ENCODE measurements around the gene GPR34.

Gene GPR34

GRCh38 chrX:41734530-41734929, 45.8 kb downstream of the GPR34 start:
- no peaks in the 10 kb centered on the region for H3K36me3 ChIP-seq (ENCODE audit: insufficient read depth, low read length)
- H3K9me3 ChIP-seq (ENCODE audit: insufficient read depth, low read depth, low read length) = no peaks in the 10 kb centered on the region
- no peaks in the 10 kb centered on the region for H3K9me2 ChIP-seq (replicated peaks; ENCODE audit: low read depth, low read length)
- H3K4me2 ChIP-seq (ENCODE audit: low read depth, low read length, poor library complexity, severe bottlenecking) = no peak overlapping the region
- no peak overlapping the region for H2AFZ ChIP-seq (ENCODE audit: low read length)
- H3K79me2 ChIP-seq (ENCODE audit: insufficient read depth, low read length) = no peaks in the 10 kb centered on the region
- no peaks in the 10 kb centered on the region for H3K27me3 ChIP-seq (ENCODE audit: insufficient read depth, low read length, poor library complexity, severe bottlenecking)
- no peak overlapping the region for H3K4me3 ChIP-seq (ENCODE audit: low read length, poor library complexity, severe bottlenecking)
- no peaks in the 10 kb centered on the region for H3F3A ChIP-seq (ENCODE audit: low read depth)
- TF ChIP-seq, protein P1, sequence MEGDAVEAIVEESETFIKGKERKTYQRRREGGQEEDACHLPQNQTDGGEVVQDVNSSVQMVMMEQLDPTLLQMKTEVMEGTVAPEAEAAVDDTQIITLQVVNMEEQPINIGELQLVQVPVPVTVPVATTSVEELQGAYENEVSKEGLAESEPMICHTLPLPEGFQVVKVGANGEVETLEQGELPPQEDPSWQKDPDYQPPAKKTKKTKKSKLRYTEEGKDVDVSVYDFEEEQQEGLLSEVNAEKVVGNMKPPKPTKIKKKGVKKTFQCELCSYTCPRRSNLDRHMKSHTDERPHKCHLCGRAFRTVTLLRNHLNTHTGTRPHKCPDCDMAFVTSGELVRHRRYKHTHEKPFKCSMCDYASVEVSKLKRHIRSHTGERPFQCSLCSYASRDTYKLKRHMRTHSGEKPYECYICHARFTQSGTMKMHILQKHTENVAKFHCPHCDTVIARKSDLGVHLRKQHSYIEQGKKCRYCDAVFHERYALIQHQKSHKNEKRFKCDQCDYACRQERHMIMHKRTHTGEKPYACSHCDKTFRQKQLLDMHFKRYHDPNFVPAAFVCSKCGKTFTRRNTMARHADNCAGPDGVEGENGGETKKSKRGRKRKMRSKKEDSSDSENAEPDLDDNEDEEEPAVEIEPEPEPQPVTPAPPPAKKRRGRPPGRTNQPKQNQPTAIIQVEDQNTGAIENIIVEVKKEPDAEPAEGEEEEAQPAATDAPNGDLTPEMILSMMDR (conservative IDR thresholded peaks at IDR 0.05; ENCODE audit: low read length) = peak; percentile 58
- TF ChIP-seq EZH2phosphoT487 (IDR thresholded peaks at IDR 0.05; ENCODE audit: borderline replicate concordance) = no peak
- no peaks in the 10 kb centered on the region for H4K20me1 ChIP-seq (ENCODE audit: insufficient read depth, low read length, poor library complexity, severe bottlenecking)
- H3K4me1 ChIP-seq (ENCODE audit: insufficient read depth, low read length, poor library complexity, severe bottlenecking) = no peaks in the 10 kb centered on the region
- H3K9ac ChIP-seq (ENCODE audit: low read depth, low read length, poor library complexity, severe bottlenecking) = no peak overlapping the region

DNA sequence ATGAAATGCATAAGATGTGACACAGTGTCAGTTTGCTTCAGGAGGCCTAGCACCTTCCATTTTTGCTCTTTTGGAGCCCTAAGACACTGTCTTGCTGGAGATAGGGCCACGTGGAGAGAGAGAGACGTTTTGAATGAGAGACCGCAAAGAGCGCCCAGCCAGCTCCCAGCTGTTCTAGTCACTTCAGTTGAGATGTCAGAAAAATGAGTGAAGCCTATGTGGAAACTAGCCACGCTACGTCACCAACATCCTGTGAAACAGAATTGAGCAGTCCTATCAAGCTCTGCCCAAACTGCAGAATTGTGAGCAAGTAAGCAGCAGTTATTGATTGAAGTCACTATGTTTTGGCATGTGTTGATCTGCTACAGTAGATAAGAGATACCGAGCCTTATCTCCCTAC, 48.3 kb downstream of the GPR34 start:
- no peaks in the 10 kb centered on the region for H3K27me3 ChIP-seq (ENCODE audit: insufficient read depth, low read length, poor library complexity, severe bottlenecking)
- TF ChIP-seq, protein P1 (conservative IDR thresholded peaks at IDR 0.05; ENCODE audit: low read length) = no peak
- no peak for TF ChIP-seq EZH2phosphoT487 (IDR thresholded peaks at IDR 0.05; ENCODE audit: borderline replicate concordance)
- no peaks in the 10 kb centered on the region for H3K9me2 ChIP-seq (replicated peaks; ENCODE audit: low read depth, low read length)
- no peak overlapping the region for H3K4me2 ChIP-seq (ENCODE audit: low read depth, low read length, poor library complexity, severe bottlenecking)
- no peaks in the 10 kb centered on the region for H3F3A ChIP-seq (ENCODE audit: low read depth)
- no peaks in the 10 kb centered on the region for H4K20me1 ChIP-seq (ENCODE audit: insufficient read depth, low read length, poor library complexity, severe bottlenecking)
- no peaks in the 10 kb centered on the region for H3K36me3 ChIP-seq (ENCODE audit: insufficient read depth, low read length)
- H3K4me1 ChIP-seq (ENCODE audit: insufficient read depth, low read length, poor library complexity, severe bottlenecking) = no peaks in the 10 kb centered on the region
- no peaks in the 10 kb centered on the region for H3K9me3 ChIP-seq (ENCODE audit: insufficient read depth, low read depth, low read length)
- no peak overlapping the region for H2AFZ ChIP-seq (ENCODE audit: low read length)
- no peaks in the 10 kb centered on the region for H3K79me2 ChIP-seq (ENCODE audit: insufficient read depth, low read length)
- no peak overlapping the region for H3K4me3 ChIP-seq (ENCODE audit: low read length, poor library complexity, severe bottlenecking)
- H3K9ac ChIP-seq (ENCODE audit: low read depth, low read length, poor library complexity, severe bottlenecking) = no peak overlapping the region

DNA sequence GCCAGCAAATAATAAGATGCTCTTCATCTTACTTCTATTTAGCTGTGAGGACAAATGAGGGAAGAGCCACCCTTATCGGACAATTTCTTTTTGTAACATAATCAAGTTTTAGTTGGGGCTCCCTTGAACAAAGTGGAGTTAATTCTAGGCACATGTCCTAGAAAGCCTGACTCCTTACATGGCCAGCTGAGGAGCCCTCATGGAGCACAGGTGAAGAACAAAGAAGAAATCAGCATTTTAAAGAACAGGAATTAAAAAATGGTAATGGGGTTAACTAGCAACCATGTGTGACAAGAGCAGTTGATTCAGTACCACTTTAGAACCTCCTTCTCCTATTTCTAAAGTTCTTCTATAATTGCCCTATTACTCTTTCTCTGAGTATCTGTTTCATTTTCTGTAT, 51.1 kb downstream of the GPR34 start:
- Histone ChIP-seq H3K4me3 (ENCODE audit: low read length, poor library complexity, severe bottlenecking) (no peak overlapping the region), H4K20me1 (ENCODE audit: insufficient read depth, low read length, poor library complexity, severe bottlenecking) (no peaks in the 10 kb centered on the region), H3K27me3 (ENCODE audit: insufficient read depth, low read length, poor library complexity, severe bottlenecking) (no peaks in the 10 kb centered on the region), H2AFZ (ENCODE audit: low read length) (no peak overlapping the region), H3F3A (ENCODE audit: low read depth) (no peaks in the 10 kb centered on the region), H3K4me1 (ENCODE audit: insufficient read depth, low read length, poor library complexity, severe bottlenecking) (no peaks in the 10 kb centered on the region), H3K9me2 (replicated peaks; ENCODE audit: low read depth, low read length) (no peaks in the 10 kb centered on the region), H3K9ac (ENCODE audit: low read depth, low read length, poor library complexity, severe bottlenecking) (no peak overlapping the region), H3K36me3 (ENCODE audit: insufficient read depth, low read length) (no peaks in the 10 kb centered on the region; the same call in 1 of the 2 replicates), H3K79me2 (ENCODE audit: insufficient read depth, low read length) (no peaks in the 10 kb centered on the region), H3K4me2 (ENCODE audit: low read depth, low read length, poor library complexity, severe bottlenecking) (no peak overlapping the region), H3K9me3 (ENCODE audit: insufficient read depth, low read depth, low read length) (no peaks in the 10 kb centered on the region)
- TF ChIP-seq, protein P1 (conservative IDR thresholded peaks at IDR 0.05; ENCODE audit: low read length) = no peak
- TF ChIP-seq EZH2phosphoT487 (IDR thresholded peaks at IDR 0.05; ENCODE audit: borderline replicate concordance) = no peak

Measured in Loucy (cell line).